BJ (cell line): ENCODE data around the gene YIPF7. TPM values are rescaled to one million over a fixed set of nuclear protein-coding genes. Genes with fewer than 3 reads are reported as not detected.
A peak's percentile ranks its signal among the peaks of the same experiment; 100 is the strongest.

ENCODE experiments used
- CTCF ChIA-PET: fragments of 350-600 bp; formaldehyde crosslinking; extraction: SDS; loops from one replicate; lab custom pipeline; 2021; ENCODE audit warnings: antibody characterized with exemption, inconsistent platforms; lab: Yijun Ruan, JAX
- POLR2A ChIA-PET: fragments of 300-600 bp; sonication (Branson Sonifier 250); formaldehyde crosslinking; extraction: SDS; loops from one replicate; lab custom pipeline; 2021; ENCODE audit warnings: antibody characterized with exemption; lab: Charles Lee
- DNase-seq: peaks from one replicate; pipeline ENCODE4 v3.0.0-alpha.2; 2011; ENCODE audit warnings: low read depth
- H3K27me3 ChIP-seq: 2 replicates; pipeline ENCODE4 v1.6.0; 2011; ENCODE audit warnings: low read length; ENCODE audit not compliant: control insufficient read depth, insufficient read depth
- H3K36me3 ChIP-seq: 2 replicates; pipeline ENCODE4 v1.5.1; 2011; ENCODE audit warnings: low read length; ENCODE audit not compliant: control insufficient read depth, insufficient read depth
- H3K4me3 ChIP-seq: 2 replicates; pipeline ENCODE4 v1.5.1; 2011; ENCODE audit warnings: low read depth, mild to moderate bottlenecking, control low read depth, low read length
- polyA minus RNA-seq: library from RNA; depleted of rRNA, polyadenylated mRNA; stranded (reverse); fragments of >200 nt; gene quantifications from 2 replicates; pipeline ENCODE4 v1.2.3, GENCODE V29; 2011; rRNA and poly(A)+ RNA removed
- polyA plus RNA-seq: library from polyadenylated mRNA; depleted of rRNA; stranded (reverse); fragments of >200 nt; gene quantifications from 2 replicates; pipeline ENCODE4 v1.2.3, GENCODE V29; 2011; rRNA removed
- TF ChIP-seq, protein P1 (sequence below): IDR thresholded peaks from 2 replicates; pipeline ENCODE4 v1.5.1; 2011; ENCODE audit warnings: low read depth, mild to moderate bottlenecking, control low read depth, inconsistent platforms, low read length, moderate library complexity; ENCODE audit not compliant: insufficient read depth

The YIPF7 gene
- polyA plus RNA-seq, result not detected in 2 replicates
- not detected in 2 replicates for polyA minus RNA-seq

DNA sequence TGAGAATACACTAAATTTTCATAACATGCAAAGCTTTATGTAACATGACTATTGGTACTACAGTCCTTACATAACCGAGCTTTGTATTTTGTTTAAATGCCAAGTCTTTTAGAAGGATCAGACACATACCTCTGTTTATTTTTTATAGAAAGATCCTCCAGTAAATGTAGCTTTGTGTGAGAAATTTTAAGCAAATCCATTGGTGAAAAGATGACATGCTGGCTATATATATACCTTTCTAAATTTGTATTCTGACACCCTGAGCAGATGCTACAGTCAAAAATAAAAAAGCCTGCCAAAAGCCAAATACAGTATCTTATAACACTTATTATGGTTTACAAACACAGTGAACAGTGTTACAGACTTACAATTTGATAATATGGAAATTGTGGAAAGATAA is at the start of gene YIPF7:
TSS of gene YIPF7 (minus strand) at position 201 of the 400 bp plus-strand sequence. CDS start 1,525 bp downstream, outside the sequence.
- ChIA-PET CTCF (interaction anchor here (1.1 kb wide), 1 partner anchor 23 kb away, joined by 3 read pairs; no protein-coding TSS in a partner anchor), POLR2A (no interaction called here)
- H3K36me3 ChIP-seq, result no peaks in the 10 kb centered on the region
- H3K4me3 ChIP-seq, result no peak within 1 kb of the TSS
- TF ChIP-seq, protein P1, sequence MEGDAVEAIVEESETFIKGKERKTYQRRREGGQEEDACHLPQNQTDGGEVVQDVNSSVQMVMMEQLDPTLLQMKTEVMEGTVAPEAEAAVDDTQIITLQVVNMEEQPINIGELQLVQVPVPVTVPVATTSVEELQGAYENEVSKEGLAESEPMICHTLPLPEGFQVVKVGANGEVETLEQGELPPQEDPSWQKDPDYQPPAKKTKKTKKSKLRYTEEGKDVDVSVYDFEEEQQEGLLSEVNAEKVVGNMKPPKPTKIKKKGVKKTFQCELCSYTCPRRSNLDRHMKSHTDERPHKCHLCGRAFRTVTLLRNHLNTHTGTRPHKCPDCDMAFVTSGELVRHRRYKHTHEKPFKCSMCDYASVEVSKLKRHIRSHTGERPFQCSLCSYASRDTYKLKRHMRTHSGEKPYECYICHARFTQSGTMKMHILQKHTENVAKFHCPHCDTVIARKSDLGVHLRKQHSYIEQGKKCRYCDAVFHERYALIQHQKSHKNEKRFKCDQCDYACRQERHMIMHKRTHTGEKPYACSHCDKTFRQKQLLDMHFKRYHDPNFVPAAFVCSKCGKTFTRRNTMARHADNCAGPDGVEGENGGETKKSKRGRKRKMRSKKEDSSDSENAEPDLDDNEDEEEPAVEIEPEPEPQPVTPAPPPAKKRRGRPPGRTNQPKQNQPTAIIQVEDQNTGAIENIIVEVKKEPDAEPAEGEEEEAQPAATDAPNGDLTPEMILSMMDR, result no peak
- no peaks in the 10 kb centered on the region for H3K27me3 ChIP-seq
- no peak for DNase-seq

DNA sequence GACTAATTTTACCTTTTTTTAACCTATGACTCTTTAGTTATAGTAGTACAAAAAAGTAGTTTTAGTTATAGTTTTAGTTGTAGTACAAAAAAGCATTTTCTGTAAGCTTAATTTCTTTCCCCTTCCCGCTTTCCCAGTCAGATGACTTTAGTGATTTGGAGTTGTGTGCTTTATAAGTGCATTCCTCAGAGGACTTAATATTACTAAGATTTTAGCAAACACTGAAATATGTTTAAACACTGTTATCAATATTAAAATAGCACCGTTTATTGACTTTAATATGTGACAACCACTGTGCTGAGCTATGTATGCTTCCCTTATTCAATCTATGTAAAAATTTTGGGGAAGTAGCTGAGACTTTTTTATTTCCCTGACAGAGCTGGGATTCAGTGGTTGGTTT is 49.6 kb upstream of the YIPF7 start:
- no peaks in the 10 kb centered on the region for H3K36me3 ChIP-seq
- DNase-seq, result no peak
- no peaks in the 10 kb centered on the region for H3K27me3 ChIP-seq
- no peak overlapping the region for H3K4me3 ChIP-seq
- TF ChIP-seq, protein P1, result no peak
- CTCF ChIA-PET, result interaction anchor here (1.2 kb wide), 1 partner anchor 9 kb away, joined by 3 read pairs; no protein-coding TSS in a partner anchor
- POLR2A ChIA-PET, result no interaction called here

DNA sequence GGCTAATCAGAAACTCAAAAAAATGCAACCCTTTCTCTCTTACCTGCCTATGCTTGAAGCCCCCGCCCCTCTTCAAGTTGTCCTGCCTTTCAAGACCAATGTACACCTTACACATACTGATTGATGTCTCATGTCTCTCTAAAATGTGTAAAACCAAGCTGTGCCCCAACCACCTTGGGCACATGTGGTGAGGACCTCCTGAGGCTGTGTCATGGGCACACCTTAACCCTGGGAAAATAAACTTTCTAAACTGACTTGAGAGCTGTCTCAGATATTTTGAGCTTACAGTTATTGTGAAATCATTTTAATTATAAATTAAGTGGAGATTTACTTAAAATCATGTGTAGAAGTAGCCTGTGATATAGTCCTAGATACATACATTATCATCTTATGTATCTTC is 49.0 kb upstream of the YIPF7 start:
- Histone ChIP-seq H3K36me3 (no peaks in the 10 kb centered on the region), H3K4me3 (no peak overlapping the region), H3K27me3 (no peaks in the 10 kb centered on the region)
- ChIA-PET POLR2A (no interaction called here), CTCF (interaction anchor here (1.2 kb wide), 1 partner anchor 10 kb away, joined by 3 read pairs; no protein-coding TSS in a partner anchor)
- TF ChIP-seq, protein P1, result no peak
- no peak for DNase-seq

DNA sequence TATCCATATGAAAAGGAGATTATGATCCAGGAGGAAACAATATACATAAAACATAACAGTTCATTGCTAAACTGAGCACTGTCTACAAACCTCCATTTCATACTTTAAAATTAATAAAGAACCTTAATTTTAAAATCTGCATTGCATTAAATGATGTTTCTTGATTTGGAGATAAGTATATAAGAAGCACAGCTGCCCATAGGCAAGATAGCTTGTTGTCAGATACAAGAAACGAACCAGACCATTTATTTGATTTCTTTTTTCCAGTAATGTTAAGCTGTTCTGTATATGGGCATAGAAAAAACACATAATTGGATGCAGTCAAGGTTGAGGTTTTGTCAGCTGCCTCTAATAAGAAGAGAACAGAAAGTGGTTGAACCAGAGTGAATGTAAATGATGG is 33.2 kb upstream of the YIPF7 start:
- TF ChIP-seq, protein P1, result no peak
- no peak for DNase-seq
- peaks cover 2% of the 10 kb centered on the region for H3K36me3 ChIP-seq
- H3K27me3 ChIP-seq, result no peaks in the 10 kb centered on the region
- ChIA-PET CTCF (no interaction called here), POLR2A (no interaction called here)
- H3K4me3 ChIP-seq, result no peak overlapping the region

DNA sequence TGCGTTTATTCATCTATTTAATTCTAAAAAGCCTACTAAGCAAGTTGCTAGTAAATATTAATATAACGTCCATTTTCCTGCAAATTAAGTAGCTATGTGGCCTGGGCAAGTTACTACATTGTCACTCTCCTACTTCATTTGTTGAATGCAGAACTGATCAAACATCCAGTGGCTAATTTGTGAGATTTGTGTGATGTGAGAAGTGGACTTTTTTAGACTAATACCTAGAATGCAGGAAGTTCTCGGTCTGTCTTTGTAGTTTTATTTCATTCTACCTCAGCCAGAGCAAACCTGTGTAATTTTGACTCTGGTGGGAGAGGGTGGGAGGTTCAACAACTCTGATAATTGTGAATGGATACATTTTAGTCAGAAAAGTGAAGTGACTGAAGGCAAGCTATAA is 27.6 kb upstream of the YIPF7 start:
- TF ChIP-seq, protein P1, result no peak
- Histone ChIP-seq H3K4me3 (peak overlapping the region; percentile 95), H3K27me3 (no peaks in the 10 kb centered on the region), H3K36me3 (peaks cover 2% of the 10 kb centered on the region; the same call in 1 of the 2 replicates)
- ChIA-PET CTCF (interaction anchor here (3.0 kb wide), 1 partner anchor 47 kb away, joined by 9 read pairs; the partner anchor contains the start of gene GNPDA2), POLR2A (no interaction called here)
- no peak for DNase-seq
